MM.1S (cell line): ENCODE data around the gene ZC3H12A.

Experiments
- DNase-seq: peaks from one replicate; pipeline ENCODE4 v3.0.0-alpha.2; 2015
- H2AFZ ChIP-seq: fragments of 300-600 bp; sonication (generic); 2 replicates; pipeline ENCODE4 v1.6.0; 2016; ENCODE audit warnings: antibody characterized with exemption, low read length
- H3F3A ChIP-seq: fragments of 300-600 bp; sonication (generic); 2 replicates; pipeline ENCODE4 v1.6.1; 2016; ENCODE audit warnings: mild to moderate bottlenecking, antibody characterized with exemption, low read length, moderate library complexity, mixed read lengths; ENCODE audit not compliant: insufficient read depth
- H3K27ac ChIP-seq: fragments of 300-600 bp; sonication (generic); 2 replicates; pipeline ENCODE4 v1.5.1; 2016; ENCODE audit warnings: mild to moderate bottlenecking, low read length
- H3K27me3 ChIP-seq: fragments of 300-600 bp; sonication (generic); replicated peaks from 2 replicates; pipeline ENCODE4 v1.6.0; 2016; ENCODE audit warnings: low read length; ENCODE audit not compliant: insufficient read depth
- H3K36me3 ChIP-seq: fragments of 300-600 bp; sonication (generic); replicated peaks from 2 replicates; pipeline ENCODE4 v1.6.1; 2016; ENCODE audit warnings: mild to moderate bottlenecking, low read length, mixed read lengths; ENCODE audit not compliant: insufficient read depth
- H3K4me1 ChIP-seq: fragments of 300-600 bp; sonication (generic); 2 replicates; pipeline ENCODE4 v1.6.1; 2016; ENCODE audit warnings: low read length, mixed read lengths
- H3K4me2 ChIP-seq: fragments of 300-600 bp; sonication (generic); 2 replicates; pipeline ENCODE4 v1.6.0; 2016; ENCODE audit warnings: low read depth, low read length
- H3K4me3 ChIP-seq: fragments of 300-600 bp; sonication (generic); 2 replicates; pipeline ENCODE4 v1.5.1; 2016; ENCODE audit warnings: low read length, mixed read lengths
- H3K79me2 ChIP-seq: fragments of 300-600 bp; sonication (generic); 2 replicates; pipeline ENCODE4 v1.6.1; 2016; ENCODE audit warnings: mixed run types, low read length, mixed read lengths
- H3K9ac ChIP-seq: fragments of 300-600 bp; sonication (generic); 2 replicates; pipeline ENCODE4 v1.6.1; 2016; ENCODE audit warnings: low read length, mixed read lengths
- H3K9me2 ChIP-seq: fragments of 300-600 bp; sonication (generic); replicated peaks from 2 replicates; pipeline ENCODE4 v1.6.1; 2016; ENCODE audit warnings: mild to moderate bottlenecking, low read length, mixed read lengths; ENCODE audit not compliant: insufficient read depth
- H3K9me3 ChIP-seq: fragments of 300-600 bp; sonication (generic); replicated peaks from 2 replicates; pipeline ENCODE4 v1.6.1; 2016; ENCODE audit warnings: mild to moderate bottlenecking, low read length, mixed read lengths; ENCODE audit not compliant: insufficient read depth
- H4K20me1 ChIP-seq: fragments of 300-600 bp; sonication (generic); 2 replicates; pipeline ENCODE4 v1.6.1; 2016; ENCODE audit warnings: mild to moderate bottlenecking, low read length, moderate library complexity, mixed read lengths; ENCODE audit not compliant: insufficient read depth
- EZH2 ChIP-seq: fragments of 300-600 bp; sonication (generic); optimal IDR thresholded peaks from 2 replicates; pipeline ENCODE3; 2017; ENCODE audit warnings: low read depth, mild to moderate bottlenecking, antibody characterized with exemption, low read length, mixed read lengths
- EZH2phosphoT487 ChIP-seq: fragments of 300-600 bp; sonication (generic); IDR thresholded peaks from 2 replicates; pipeline ENCODE4 v1.6.1; 2018; ENCODE audit warnings: antibody characterized with exemption, low read length
- TF ChIP-seq, protein P1 (sequence below): fragments of 300-600 bp; sonication (generic); IDR thresholded peaks from 2 replicates; pipeline ENCODE4 v1.5.1; 2016; ENCODE audit warnings: antibody characterized with exemption, low read length, mixed read lengths

Gene ZC3H12A

DNA sequence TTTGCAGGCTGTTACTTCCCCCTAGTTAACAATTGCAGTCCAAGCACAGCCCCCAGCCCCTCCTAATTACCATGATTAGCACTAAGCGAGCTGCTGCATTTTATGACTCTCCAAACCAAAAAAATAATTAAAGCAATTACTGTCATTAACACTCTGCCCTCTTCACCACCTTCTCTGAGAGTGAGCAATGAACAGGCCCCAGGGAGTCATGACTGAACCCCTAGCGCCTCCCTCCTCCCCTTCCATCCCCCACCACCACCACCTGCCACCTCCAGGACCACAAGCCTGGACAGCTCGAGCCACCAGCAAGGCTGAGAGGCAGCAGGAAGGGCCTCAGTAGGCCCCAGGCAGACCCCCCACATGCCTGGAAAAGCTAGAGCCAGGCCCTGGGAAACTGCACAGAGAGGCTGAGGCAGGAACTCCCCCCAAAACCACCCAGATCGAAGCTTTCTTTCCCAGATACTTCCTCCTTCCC is 35.5 kb upstream of the ZC3H12A start:
- Histone ChIP-seq H3K4me3 (no peak overlapping the region), H3K4me1 (no peaks in the 10 kb centered on the region), H3F3A (no peaks in the 10 kb centered on the region), H2AFZ (no peak overlapping the region), H4K20me1 (no peaks in the 10 kb centered on the region), H3K27me3 (peaks cover 46% of the 10 kb centered on the region), H3K9ac (no peak overlapping the region), H3K9me2 (no peaks in the 10 kb centered on the region), H3K79me2 (no peaks in the 10 kb centered on the region), H3K36me3 (no peaks in the 10 kb centered on the region), H3K9me3 (no peaks in the 10 kb centered on the region), H3K27ac (no peak overlapping the region), H3K4me2 (no peak overlapping the region)
- DNase-seq = no peak
- TF ChIP-seq, protein P1, sequence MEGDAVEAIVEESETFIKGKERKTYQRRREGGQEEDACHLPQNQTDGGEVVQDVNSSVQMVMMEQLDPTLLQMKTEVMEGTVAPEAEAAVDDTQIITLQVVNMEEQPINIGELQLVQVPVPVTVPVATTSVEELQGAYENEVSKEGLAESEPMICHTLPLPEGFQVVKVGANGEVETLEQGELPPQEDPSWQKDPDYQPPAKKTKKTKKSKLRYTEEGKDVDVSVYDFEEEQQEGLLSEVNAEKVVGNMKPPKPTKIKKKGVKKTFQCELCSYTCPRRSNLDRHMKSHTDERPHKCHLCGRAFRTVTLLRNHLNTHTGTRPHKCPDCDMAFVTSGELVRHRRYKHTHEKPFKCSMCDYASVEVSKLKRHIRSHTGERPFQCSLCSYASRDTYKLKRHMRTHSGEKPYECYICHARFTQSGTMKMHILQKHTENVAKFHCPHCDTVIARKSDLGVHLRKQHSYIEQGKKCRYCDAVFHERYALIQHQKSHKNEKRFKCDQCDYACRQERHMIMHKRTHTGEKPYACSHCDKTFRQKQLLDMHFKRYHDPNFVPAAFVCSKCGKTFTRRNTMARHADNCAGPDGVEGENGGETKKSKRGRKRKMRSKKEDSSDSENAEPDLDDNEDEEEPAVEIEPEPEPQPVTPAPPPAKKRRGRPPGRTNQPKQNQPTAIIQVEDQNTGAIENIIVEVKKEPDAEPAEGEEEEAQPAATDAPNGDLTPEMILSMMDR = no peak
- TF ChIP-seq EZH2 = no peak
- TF ChIP-seq EZH2phosphoT487 = no peak

DNA sequence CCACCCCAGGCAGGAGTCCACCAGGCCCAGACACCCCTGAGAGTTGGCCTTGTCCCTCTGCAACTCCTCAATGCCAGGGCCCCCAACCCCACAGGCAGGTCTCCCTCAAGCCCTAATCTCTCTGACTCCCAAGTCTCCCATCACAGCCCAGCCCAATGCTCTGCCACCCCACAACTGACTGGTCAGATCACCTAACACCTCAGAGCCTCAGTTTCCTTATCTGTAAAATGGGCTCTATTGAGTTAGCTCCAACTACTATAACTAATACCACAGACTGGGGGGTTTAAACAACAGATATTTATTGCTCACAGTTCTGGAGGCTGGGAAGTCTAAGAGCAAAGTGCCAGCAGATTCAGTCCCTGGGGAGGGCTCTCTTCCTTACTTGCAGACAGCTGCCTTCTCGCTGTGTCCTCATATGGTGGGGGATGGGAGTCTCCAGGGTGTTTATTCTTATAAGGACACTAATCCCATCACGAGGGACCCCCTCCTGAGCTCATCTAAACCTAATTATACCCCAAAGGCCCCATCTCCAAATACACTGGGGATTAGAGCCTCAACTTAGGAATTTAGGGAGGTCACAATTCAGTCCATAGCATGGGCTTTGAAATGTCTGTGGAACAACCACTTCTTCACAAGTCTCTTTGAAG is 34.9 kb upstream of the ZC3H12A start:
- no peaks in the 10 kb centered on the region for H3K36me3 ChIP-seq
- no peak for DNase-seq
- H3K79me2 ChIP-seq = no peaks in the 10 kb centered on the region
- H3K9me2 ChIP-seq = no peaks in the 10 kb centered on the region
- TF ChIP-seq EZH2 = no peak
- TF ChIP-seq EZH2phosphoT487 = no peak
- TF ChIP-seq, protein P1 = no peak
- no peak overlapping the region for H3K4me3 ChIP-seq
- no peak overlapping the region for H3K4me2 ChIP-seq
- no peak overlapping the region for H2AFZ ChIP-seq
- no peak overlapping the region for H3K9ac ChIP-seq
- H3K4me1 ChIP-seq = no peaks in the 10 kb centered on the region
- H3K27me3 ChIP-seq = peaks cover 46% of the 10 kb centered on the region
- H3F3A ChIP-seq = no peaks in the 10 kb centered on the region
- H4K20me1 ChIP-seq = no peaks in the 10 kb centered on the region
- no peak overlapping the region for H3K27ac ChIP-seq
- H3K9me3 ChIP-seq = no peaks in the 10 kb centered on the region

DNA sequence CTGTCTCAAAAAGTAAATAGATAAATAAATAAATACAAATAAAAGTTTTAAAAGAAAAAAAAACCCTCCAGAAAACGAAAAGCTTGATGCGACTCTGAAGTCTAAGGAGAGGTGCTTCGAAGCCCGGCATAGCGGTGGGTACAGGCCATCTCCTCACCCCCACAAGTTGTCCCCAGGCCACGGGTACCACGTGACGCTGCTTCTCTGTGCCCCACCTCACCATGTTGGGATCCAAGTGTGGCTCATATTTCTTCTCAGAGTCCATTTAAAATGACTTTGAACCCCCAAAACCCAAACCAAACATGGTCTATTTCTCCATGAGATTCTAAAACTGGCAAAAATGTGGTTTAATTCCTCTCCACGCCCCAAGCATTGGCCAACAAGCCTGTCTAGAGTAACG is 32.9 kb upstream of the ZC3H12A start:
- no peak overlapping the region for H2AFZ ChIP-seq
- H3K4me2 ChIP-seq = no peak overlapping the region
- TF ChIP-seq EZH2phosphoT487 (no peak), EZH2 (no peak)
- TF ChIP-seq, protein P1 = no peak
- H3K27me3 ChIP-seq = peaks cover 32% of the 10 kb centered on the region; the same call in 1 of the 2 replicates
- no peaks in the 10 kb centered on the region for H4K20me1 ChIP-seq
- no peak overlapping the region for H3K9ac ChIP-seq
- no peaks in the 10 kb centered on the region for H3K9me3 ChIP-seq
- H3K36me3 ChIP-seq = no peaks in the 10 kb centered on the region
- H3K27ac ChIP-seq = no peak overlapping the region
- H3K9me2 ChIP-seq = no peaks in the 10 kb centered on the region
- no peaks in the 10 kb centered on the region for H3K79me2 ChIP-seq
- H3F3A ChIP-seq = no peaks in the 10 kb centered on the region
- H3K4me3 ChIP-seq = no peak overlapping the region
- no peaks in the 10 kb centered on the region for H3K4me1 ChIP-seq
- no peak for DNase-seq
